Activated T-cell treated with anti-CD3 and anti-CD28 coated beads, Interleukin-2, amount 50 U/mL, for 24 hours (primary cell): ENCODE results near the gene RASGEF1B.

Experiments used
- DNase-seq: peaks from one replicate; pipeline ENCODE4 v3.0.0-alpha.2; 2020
- H3K27ac Mint-ChIP-seq: 2 replicates; pipeline ENCODE4 v1.8.0; 2020; ENCODE audit warnings: mild to moderate bottlenecking, mixed read lengths
- H3K27me3 Mint-ChIP-seq: 2 replicates; pipeline ENCODE4 v1.8.0; 2020; ENCODE audit warnings: mixed read lengths
- H3K36me3 Mint-ChIP-seq: 2 replicates; pipeline ENCODE4 v1.8.0; 2020; ENCODE audit warnings: low read depth, mixed read lengths
- H3K4me1 Mint-ChIP-seq: 2 replicates; pipeline ENCODE4 v1.8.0; 2020; ENCODE audit warnings: low read depth, mixed read lengths
- H3K4me3 Mint-ChIP-seq: 2 replicates; pipeline ENCODE4 v1.8.0; 2020; ENCODE audit warnings: mild to moderate bottlenecking, moderate library complexity, mixed read lengths
- H3K9me3 Mint-ChIP-seq: 2 replicates; pipeline ENCODE4 v1.8.0; 2020; ENCODE audit warnings: mixed read lengths

Gene RASGEF1B

GRCh38 chr4:81440949-81441348 lies 30.8 kb downstream of the RASGEF1B start:
- no peak for DNase-seq
- no peaks in the 10 kb centered on the region for H3K9me3 Mint-ChIP-seq
- H3K27me3 Mint-ChIP-seq, result no peaks in the 10 kb centered on the region
- H3K27ac Mint-ChIP-seq, result no peak overlapping the region
- H3K4me1 Mint-ChIP-seq, result no peaks in the 10 kb centered on the region
- peaks cover 91% of the 10 kb centered on the region for H3K36me3 Mint-ChIP-seq
- H3K4me3 Mint-ChIP-seq, result no peak overlapping the region

GRCh38 chr4:81436941-81437574 lies 34.6 kb downstream of the RASGEF1B start:
- DNase-seq, result no peak
- Mint-ChIP-seq H3K9me3 (no peaks in the 10 kb centered on the region), H3K4me1 (peaks cover 4% of the 10 kb centered on the region), H3K27me3 (no peaks in the 10 kb centered on the region), H3K4me3 (no peak overlapping the region), H3K27ac (no peak overlapping the region), H3K36me3 (peaks cover 85% of the 10 kb centered on the region)

GRCh38 chr4:81436096-81436495 lies 35.6 kb downstream of the RASGEF1B start:
- Mint-ChIP-seq H3K27ac (no peak overlapping the region), H3K9me3 (no peaks in the 10 kb centered on the region), H3K4me1 (peaks cover 4% of the 10 kb centered on the region), H3K36me3 (peaks cover 84% of the 10 kb centered on the region), H3K27me3 (no peaks in the 10 kb centered on the region), H3K4me3 (no peak overlapping the region)
- DNase-seq, result no peak

DNA sequence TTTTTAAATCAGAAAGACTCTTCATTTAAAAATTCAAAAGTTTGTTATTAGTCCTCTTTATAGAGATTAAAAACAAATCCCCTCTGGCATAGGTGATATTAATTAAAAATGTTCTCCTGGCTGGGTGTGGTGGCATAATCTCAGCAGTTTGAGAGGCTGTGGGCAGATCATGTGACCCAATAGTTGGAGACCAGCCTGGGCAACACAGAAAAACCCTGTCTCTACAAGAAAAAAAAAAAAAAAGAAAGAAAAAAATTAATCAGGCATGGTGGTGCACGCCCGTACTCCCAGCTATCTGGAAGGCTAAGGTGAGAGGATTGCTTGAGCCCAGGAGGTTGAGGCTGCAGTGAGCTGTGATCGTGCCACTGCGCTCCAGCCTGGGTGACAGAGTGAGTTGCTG lies 38.9 kb downstream of the RASGEF1B start:
- no peak overlapping the region for H3K4me3 Mint-ChIP-seq
- peaks cover 80% of the 10 kb centered on the region for H3K36me3 Mint-ChIP-seq
- no peaks in the 10 kb centered on the region for H3K27me3 Mint-ChIP-seq
- peaks cover 4% of the 10 kb centered on the region for H3K4me1 Mint-ChIP-seq
- no peaks in the 10 kb centered on the region for H3K9me3 Mint-ChIP-seq
- no peak overlapping the region for H3K27ac Mint-ChIP-seq
- DNase-seq, result no peak

GRCh38 chr4:81431971-81432370 lies 39.7 kb downstream of the RASGEF1B start:
- Mint-ChIP-seq H3K36me3 (peaks cover 85% of the 10 kb centered on the region), H3K4me1 (peaks cover 4% of the 10 kb centered on the region), H3K9me3 (no peaks in the 10 kb centered on the region), H3K27me3 (no peaks in the 10 kb centered on the region), H3K4me3 (no peak overlapping the region), H3K27ac (no peak overlapping the region)
- DNase-seq, result no peak

DNA sequence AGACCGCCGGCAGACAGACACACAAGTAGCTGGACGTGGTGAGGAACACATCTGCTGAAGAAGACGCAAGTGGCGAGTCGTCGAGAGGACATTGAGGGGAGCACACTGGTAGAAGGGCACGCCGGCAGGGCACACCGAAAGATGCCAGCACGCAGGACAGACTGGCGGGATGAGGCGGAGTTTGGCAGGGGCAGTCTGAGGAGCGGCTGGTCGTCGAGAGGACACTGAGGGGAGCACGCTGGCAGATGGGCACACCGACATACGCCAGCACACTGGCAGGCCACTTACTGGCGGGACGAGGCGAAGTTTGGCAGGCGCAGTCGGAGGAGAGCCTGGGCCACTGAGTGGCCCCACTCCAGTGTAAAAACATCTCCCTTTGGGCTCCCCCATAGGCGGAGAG lies 42.1 kb downstream of the RASGEF1B start:
- H3K27ac Mint-ChIP-seq, result no peak overlapping the region
- no peaks in the 10 kb centered on the region for H3K27me3 Mint-ChIP-seq
- peaks cover 90% of the 10 kb centered on the region for H3K36me3 Mint-ChIP-seq
- peaks cover 4% of the 10 kb centered on the region for H3K4me1 Mint-ChIP-seq
- no peak overlapping the region for H3K4me3 Mint-ChIP-seq
- no peak for DNase-seq
- H3K9me3 Mint-ChIP-seq, result no peaks in the 10 kb centered on the region

DNA sequence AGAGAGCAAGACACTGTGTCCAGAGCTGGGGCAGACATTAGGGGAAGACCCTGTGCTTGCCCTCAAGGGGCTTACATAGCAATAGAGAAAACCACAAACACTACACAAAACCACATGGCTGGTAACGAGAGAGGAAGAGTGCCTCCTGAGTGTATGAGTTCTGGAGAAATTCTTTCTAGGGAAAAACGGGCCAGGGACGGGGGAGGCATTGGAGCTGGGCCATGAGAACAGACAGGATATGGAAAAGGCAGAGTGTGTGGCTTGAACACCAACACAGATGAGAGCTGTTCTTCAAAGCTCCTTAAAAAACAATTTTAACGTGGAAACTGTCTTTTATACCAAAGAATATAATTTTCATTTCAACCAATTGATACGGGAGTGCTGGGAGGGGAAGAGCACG lies 42.7 kb downstream of the RASGEF1B start:
- Mint-ChIP-seq H3K9me3 (no peaks in the 10 kb centered on the region), H3K36me3 (peaks cover 84% of the 10 kb centered on the region), H3K4me3 (no peak overlapping the region), H3K27ac (no peak overlapping the region), H3K4me1 (peaks cover 4% of the 10 kb centered on the region), H3K27me3 (no peaks in the 10 kb centered on the region)
- no peak for DNase-seq

GRCh38 chr4:81428002-81428401 lies 43.7 kb downstream of the RASGEF1B start:
- Mint-ChIP-seq H3K4me3 (no peak overlapping the region), H3K27me3 (no peaks in the 10 kb centered on the region), H3K27ac (no peak overlapping the region), H3K9me3 (no peaks in the 10 kb centered on the region), H3K4me1 (peaks cover 4% of the 10 kb centered on the region), H3K36me3 (peaks cover 74% of the 10 kb centered on the region)
- no peak for DNase-seq

GRCh38 chr4:81427344-81427821 lies 44.3 kb downstream of the RASGEF1B start:
- H3K4me1 Mint-ChIP-seq, result peaks cover 4% of the 10 kb centered on the region
- H3K9me3 Mint-ChIP-seq, result no peaks in the 10 kb centered on the region
- no peak overlapping the region for H3K27ac Mint-ChIP-seq
- no peak overlapping the region for H3K4me3 Mint-ChIP-seq
- H3K27me3 Mint-ChIP-seq, result no peaks in the 10 kb centered on the region
- no peak for DNase-seq
- peaks cover 69% of the 10 kb centered on the region for H3K36me3 Mint-ChIP-seq

GRCh38 chr4:81426770-81427289 lies 44.9 kb downstream of the RASGEF1B start:
- H3K27ac Mint-ChIP-seq, result no peak overlapping the region
- DNase-seq, result no peak
- no peaks in the 10 kb centered on the region for H3K9me3 Mint-ChIP-seq
- peaks cover 4% of the 10 kb centered on the region for H3K4me1 Mint-ChIP-seq
- H3K36me3 Mint-ChIP-seq, result peaks cover 63% of the 10 kb centered on the region
- H3K27me3 Mint-ChIP-seq, result no peaks in the 10 kb centered on the region
- H3K4me3 Mint-ChIP-seq, result no peak overlapping the region

DNA sequence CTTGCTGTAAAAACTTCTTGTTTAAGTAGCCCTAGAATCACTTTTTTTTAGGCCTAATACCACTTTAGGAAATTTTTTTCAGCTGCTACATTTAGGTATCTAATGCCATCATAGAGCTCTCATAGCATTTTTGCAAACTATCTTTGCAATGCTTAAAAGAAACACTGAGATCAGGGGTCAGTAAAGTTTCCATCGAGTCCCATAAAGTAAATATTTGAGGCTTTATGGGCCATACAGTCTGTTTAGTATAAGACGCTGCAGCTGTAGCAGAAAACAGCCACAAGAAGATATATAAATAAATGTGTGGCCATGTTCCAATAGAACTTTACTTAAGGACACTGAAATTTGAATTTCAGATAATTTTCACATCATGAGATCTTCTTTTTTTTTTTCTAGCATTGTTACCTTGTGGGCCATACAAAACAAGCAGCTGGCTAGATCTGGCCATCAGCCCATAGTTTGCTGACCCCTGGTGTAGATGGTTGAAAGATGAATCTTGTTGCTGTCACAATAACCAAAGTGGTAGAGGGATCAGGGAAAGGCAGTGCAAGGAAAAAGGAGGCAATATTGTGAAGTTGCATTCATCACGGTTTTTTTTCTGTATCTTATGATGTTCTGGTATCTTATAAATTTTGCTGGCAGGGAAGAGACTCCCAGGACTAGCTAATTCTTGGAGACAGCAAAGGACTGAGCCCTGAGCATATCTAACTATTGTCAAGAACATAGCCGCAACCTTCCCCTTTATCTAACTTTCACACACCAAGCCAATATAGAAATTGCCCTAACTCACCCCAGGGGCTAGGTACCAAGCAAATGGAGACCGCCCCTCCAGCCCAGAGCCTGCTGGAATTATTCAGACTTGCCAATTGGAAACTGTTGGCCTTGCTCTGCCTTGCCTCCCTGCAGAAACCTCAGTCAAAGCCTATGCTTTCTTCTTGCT lies 46.6 kb downstream of the RASGEF1B start:
- Mint-ChIP-seq H3K4me3 (no peak overlapping the region), H3K4me1 (peaks cover 9% of the 10 kb centered on the region), H3K36me3 (peaks cover 48% of the 10 kb centered on the region), H3K27ac (no peak overlapping the region), H3K9me3 (no peaks in the 10 kb centered on the region), H3K27me3 (no peaks in the 10 kb centered on the region)
- no peak for DNase-seq

DNA sequence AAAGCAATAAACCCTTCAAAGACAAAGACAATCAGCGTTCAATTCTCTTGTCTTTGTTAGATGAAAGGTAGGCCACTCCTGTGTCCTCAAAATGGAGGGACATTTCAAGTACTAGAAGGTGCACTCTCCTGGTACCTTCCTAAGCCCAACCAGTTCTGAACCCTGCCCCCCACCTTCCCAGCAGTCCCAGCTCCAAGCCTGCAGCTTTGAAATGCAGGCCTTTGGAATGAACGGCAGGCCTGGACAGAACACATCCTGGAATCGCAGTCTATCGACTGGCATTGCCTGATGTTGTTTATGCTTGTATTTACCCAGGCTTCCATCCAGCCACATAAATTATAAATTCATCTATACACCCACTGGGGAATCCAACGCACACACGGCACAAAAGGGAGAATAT lies 47.4 kb downstream of the RASGEF1B start:
- Mint-ChIP-seq H3K4me1 (peaks cover 9% of the 10 kb centered on the region), H3K36me3 (peaks cover 41% of the 10 kb centered on the region), H3K4me3 (no peak overlapping the region), H3K27me3 (no peaks in the 10 kb centered on the region), H3K9me3 (no peaks in the 10 kb centered on the region), H3K27ac (no peak overlapping the region)
- DNase-seq, result no peak

DNA sequence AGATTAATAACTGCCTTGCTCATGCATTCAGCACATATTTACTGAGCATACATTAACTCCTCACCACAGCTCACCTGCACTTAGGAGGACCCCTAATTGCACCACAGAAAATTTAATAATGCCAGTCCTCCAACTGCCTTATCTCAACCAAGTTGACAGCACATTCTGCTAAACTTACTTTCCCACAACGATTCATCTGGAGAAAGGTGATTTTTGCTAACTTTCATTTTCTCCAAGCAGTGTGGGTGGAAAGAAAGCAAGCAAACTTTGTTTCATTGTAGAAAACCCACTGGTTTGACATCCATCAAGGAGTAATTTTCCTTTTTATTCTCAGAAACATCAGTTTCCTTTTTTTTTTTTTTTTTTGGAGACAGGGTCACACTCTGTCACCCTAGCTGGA lies 49.1 kb downstream of the RASGEF1B start:
- DNase-seq, result no peak
- Mint-ChIP-seq H3K27me3 (no peaks in the 10 kb centered on the region), H3K4me1 (peaks cover 9% of the 10 kb centered on the region), H3K36me3 (peaks cover 26% of the 10 kb centered on the region), H3K9me3 (no peaks in the 10 kb centered on the region), H3K4me3 (no peak overlapping the region), H3K27ac (no peak overlapping the region)

DNA sequence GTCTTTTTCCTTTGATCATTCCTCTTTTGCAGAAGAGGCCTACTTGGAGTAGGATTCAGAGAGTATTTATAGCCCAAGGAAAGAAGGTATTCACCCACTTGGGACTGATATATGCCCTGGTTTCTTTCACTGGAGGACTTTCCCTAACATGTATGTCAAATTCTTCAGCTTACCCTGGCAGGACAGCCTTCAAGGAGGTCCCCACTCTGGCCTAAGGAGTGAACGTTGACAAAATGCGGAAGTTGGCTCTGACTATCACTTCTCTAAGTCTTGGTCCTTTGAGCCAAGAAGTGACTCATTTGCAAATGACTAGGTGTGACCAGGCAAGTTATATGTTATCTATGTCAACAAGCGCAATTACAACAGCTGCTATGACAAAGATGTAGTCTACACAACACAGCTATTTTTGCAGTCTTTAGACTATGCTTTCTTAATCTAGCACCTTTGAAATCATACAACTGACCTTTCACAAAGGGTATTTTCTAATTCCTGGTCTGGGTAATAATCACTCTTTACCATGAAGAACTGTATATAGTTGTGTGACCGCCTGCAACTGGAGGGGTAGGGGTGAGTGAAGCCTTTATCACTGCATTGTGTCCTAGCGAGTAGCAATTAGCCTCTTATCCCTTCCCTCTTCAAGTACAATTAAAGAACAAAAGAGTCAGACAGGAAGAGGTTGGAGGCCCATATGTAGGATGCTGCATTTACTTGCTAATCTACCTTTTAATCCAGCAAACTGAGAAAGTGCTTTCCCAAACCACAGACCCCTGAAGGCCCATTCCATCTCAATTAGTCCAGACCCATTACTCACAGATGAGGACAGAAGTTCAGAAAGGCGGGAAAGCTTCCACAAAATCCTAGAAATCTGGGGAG lies 50.1 kb downstream of the RASGEF1B start:
- no peaks in the 10 kb centered on the region for H3K9me3 Mint-ChIP-seq

More for the DNA sequence above, 50.1 kb downstream of the RASGEF1B start:
- peaks cover 17% of the 10 kb centered on the region for H3K36me3 Mint-ChIP-seq
- H3K27me3 Mint-ChIP-seq, result no peaks in the 10 kb centered on the region
- DNase-seq, result no peak
- H3K4me3 Mint-ChIP-seq, result no peak overlapping the region
- no peak overlapping the region for H3K27ac Mint-ChIP-seq
- peaks cover 9% of the 10 kb centered on the region for H3K4me1 Mint-ChIP-seq
